Activated CD4-positive, CD25-positive, alpha-beta regulatory T cell treated with anti-CD3 and anti-CD28 coated beads, Interleukin-2, amount 50 U/mL, for 24 hours (primary cell): ENCODE measurements around the gene MBD3L1.
A peak's percentile ranks its signal among the peaks of the same experiment; 100 is the strongest.

Source experiments
- ATAC-seq, 2 donors: fragments of 150-1000 bp; cut with Tn5 transposase; one replicate each; pipeline ENCODE4 v1.10.0; 2021; ENCODE audit warnings: mild to moderate bottlenecking in 1 of 2, moderate library complexity in 1 of 2

Gene MBD3L1

GRCh38 chr19:8832132-8833021 is at the start of gene MBD3L1, which contains the start of gene ZNF558:
MBD3L1 (plus strand) TSS chr19:8832377; CDS start chr19:8842679, 10,302 bp downstream.
ZNF558 (minus strand) TSS chr19:8832304; CDS start chr19:8822659, 9,645 bp downstream.
- ATAC-seq, result peak; percentile 91 to 95

DNA sequence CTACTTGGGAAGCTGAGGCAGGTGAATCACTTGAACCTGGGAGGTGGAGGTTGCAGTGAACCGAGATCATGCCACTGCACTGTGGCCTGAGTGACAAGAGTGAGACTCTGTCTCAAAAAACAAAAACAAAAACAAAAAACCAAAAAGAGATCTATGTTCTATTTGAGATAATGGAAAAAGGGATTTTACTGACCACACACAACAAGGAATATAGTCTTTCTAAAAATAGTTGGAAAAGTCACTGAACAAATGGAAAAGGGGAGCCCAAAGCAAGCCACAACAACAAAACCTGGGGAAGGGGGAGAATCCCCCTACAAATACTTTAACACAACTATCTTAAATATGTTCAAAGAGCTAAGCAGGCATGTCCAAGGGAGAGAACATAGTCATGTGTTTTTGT is 37.4 kb upstream of the MBD3L1 start:
- no peak for ATAC-seq

DNA sequence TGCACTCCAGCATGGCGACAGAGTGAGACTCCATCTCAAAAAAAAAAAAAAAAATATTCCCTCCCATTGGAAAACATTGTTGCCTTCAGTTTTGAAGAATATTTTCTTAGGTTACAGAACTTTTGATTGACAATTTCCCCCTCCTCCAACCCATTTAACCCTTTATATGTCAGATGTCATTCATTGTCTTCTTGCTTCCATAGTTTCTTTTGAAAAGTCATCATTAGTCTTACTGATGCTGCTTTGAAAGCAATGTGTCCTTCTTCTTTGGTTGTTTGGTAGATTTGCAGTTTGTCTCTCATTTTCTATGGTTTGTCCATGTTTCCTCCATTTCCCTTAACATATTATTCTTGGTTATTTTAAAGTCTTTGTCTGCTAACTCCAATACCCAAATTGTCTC is 25.5 kb upstream of the MBD3L1 start:
- no peak for ATAC-seq

DNA sequence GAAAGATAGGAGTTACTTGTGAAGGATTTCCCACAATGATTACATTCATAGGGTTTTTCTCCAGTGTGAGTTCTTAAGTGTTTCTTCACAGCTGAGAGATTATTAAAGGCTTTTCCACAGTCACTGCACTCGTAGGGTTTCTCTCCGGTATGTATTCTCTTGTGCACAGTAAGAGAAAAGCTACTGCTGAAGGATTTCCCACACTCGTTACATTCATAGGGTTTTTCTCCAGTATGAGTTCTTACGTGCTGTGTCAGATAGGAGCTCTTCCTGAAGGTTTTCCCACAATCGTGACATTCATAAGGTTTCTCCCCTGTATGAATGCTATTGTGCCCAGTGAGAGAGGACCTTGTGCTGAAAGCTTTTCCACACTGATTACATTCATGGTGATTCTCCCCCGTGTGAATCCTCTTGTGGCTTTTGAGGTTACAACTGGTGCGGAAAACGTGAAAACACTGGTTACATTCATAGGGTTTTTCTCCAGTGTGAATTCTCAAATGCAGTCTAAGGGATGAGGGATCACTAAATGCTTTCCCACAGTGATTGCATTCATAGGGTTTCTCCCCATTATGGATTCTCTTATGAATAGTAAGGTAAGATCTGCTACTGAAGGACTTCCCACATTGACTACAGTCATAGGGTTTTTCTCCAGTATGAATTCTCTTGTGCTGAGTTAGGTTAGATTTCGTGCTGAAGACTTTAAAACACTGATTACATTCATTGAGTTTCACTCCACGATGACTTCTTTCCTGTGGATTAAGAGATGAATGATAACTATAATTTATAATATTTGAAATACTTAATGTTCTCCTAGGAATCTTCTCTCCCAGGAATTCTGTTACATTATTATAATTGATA is 20.6 kb upstream of the MBD3L1 start:
- no peak for ATAC-seq

- ATAC-seq, result no peak
These were observed 18.0 kb upstream of the MBD3L1 start for GRCh38 chr19:8814176-8814575.

- ATAC-seq, result no peak
These were observed 16.4 kb upstream of the MBD3L1 start for GRCh38 chr19:8815780-8816179.

DNA sequence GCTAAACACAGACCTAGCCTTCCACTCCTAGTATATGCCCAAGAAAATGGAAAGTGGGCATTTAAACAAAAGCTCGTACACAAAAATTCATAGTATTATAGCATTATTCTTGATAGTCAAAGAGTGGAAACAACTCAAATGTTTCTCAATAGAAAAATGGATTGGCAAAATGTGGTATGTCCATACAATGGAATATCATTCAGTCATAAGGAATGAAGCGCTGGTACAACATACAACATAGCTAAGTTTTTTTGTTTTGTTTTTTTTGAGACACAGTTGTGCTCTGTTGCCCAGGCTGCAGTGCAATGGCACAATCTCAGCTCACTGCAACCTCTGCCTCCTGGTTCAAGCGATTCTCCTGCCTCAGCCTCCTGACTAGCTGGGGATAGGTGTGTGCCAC is 11.9 kb upstream of the MBD3L1 start:
- ATAC-seq, result no peak

DNA sequence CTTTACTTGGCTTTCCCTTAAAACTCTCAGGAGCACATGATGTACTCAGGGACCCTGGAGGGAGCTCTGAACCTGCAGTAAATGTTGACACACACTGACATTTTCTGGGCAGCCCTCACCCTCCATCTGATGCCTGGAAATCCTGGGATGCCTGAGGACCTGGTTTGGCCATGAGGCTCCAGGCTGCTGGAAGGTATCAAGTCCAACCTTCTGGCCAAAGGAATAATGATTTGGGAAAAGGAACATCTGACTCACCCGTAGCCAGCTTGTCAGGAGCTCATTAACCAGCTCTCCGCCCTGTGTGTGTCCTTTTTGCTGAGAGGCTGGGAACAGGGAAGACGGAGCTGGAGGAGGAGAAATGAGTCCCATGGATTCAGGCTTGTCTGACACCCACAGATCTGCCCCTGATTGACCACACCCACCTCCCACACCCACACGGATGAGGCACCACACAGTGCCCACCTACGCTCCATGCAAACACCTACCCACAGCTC is 10.4 kb upstream of the MBD3L1 start:
- ATAC-seq, result no peak

DNA sequence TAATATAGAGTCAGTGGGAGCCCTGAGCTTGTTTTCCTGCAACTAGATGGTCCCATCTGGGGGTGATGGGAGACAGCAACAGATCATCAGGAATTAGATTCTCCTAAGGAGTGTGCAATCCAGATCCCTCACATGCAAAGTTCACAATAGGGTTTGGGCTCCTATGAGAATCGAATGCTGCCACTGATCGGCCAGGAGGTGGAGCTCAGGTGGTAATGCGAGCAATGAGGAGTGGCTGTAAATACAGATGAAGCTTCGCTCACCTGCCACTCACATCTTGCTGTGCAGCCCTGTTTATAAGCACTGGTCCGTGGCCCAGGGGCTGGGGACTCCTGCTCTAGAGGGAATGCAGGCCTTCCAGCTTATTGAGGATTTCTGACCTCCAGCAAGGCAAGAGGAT is 5.8 kb upstream of the MBD3L1 start:
- ATAC-seq, result no peak

DNA sequence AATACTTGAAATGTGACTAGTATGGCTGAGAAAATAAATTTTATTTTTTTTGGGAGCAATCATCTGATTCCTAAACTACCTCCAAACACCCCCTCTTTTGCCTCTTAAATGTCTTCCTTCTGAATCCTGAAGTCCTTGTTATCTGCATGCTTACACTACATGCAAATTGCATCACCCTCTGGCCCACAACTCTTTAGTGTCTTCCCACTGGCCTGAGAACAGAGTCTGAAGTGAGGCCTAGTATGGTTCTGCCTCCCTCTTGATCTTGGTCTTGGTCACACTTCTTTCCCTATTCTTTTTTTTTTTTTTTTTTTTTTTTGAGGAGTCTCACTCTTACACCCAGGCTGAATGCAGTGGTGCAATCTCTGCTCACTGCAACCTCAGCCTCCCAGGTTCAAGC is 4.9 kb upstream of the MBD3L1 start:
- no peak for ATAC-seq

DNA sequence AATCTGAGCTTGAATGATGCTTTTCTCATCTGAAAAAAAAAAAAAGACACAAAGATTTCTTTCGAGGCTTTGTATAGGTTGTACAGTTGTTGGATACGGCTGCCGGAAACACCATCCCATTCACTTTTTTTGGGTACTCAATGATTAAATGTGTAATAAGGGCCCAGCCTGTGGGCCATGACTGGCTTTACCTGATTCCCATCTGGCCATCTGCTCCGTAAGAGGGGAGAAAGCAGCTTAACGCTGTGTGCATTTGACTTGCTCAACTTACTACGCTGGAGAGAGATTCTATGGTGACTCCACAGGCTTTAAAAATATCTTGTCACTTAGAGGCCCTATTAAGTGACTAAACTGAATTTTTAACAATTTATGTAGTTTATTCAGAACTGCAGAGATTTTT is 804 bp upstream of the MBD3L1 start:
- no peak for ATAC-seq

DNA sequence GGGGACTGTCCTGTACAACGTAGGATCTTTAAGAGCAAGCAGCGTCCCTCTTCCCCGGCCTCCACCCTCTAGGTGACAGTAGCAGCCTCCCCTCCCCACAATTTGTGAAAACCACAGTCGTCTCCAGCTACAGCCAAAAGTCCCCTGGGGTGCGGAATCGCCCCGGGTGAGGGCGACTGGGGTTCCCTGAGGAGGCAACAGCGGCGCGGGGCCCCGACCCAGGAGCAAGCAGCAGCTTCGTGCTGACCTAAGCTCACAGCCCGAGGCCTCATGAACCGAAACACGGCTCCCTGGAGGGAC is 395 bp upstream of the MBD3L1 start:
- peak; percentile 0 for ATAC-seq

GRCh38 chr19:8835446-8835845 is 3.3 kb downstream of the MBD3L1 start:
- ATAC-seq, result no peak

DNA sequence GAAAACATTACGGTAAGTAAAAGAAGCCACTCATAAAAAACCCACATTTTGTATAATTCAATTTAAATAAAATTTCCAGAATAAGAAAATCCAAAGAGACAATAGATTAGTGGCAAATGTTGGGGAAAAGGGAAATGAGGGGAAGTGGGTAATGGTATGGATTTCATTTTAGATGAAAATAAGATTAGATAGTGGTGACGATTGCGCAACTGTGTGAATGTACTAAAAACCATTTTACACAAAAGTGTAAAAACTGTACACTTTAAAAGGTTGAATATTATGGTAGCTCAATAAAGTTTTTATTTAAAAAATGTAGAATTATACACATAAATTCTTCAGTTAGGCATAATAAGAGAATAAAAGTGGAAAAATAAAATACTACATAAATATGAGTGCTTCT is 3.7 kb downstream of the MBD3L1 start:
- no peak for ATAC-seq

DNA sequence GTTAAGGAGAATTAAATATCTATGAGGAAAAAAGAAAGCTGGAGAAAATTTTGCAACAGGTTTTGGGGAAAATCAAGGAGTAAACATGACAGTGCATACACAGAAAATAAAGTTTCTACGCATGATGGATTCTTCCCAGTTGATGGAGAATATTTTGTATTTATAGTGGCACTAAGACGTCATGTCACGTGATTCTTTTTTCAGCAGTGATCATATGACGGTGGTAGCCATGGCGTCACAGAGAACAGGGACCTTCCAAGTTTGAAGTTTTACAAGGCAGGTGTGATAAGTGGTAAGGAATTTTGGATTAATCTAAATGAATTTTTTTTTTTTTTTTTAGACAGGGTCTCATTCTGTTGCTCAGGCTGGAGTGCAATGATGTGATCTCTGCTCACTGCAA is 8.5 kb downstream of the MBD3L1 start:
- no peak for ATAC-seq

- no peak for ATAC-seq
These were observed 14.6 kb downstream of the MBD3L1 start for GRCh38 chr19:8846819-8847218.

DNA sequence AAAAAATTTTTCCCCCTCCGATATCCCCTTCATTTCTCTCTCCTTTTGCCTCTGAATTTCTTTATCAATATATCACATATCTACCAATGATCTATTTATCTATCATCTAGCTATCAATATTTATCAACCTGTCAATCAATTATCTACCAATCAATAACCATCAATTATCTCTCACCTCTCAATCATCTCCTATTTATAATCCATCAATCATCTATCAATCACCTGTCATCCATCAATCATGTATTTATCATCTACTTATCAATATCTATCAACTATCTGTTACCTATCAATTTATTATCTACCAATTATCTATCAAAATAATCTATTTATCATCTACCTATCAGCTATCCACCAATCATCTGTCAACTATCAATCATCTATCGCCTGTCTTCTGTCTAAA is 17.1 kb downstream of the MBD3L1 start:
- ATAC-seq, result no peak

DNA sequence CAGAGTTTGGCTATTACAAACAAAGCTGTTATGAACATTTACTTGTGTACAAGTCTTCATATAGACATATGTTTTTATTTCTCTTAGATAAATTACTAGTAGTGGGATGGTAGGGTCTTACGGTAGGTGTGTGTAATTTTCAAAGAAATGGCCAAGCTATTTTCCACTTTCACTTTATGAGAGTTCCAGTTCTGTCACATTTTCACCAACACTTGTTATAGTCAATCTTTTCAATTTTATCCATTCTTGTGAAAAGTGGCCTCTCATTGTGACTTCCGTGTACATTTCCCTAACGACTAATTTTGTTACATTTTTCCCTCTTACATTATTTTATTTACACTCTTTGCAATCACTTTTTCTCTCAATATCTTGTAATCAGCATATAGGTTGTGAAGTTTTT is 18.3 kb downstream of the MBD3L1 start:
- ATAC-seq, result no peak

- ATAC-seq, result no peak
These were observed 26.1 kb downstream of the MBD3L1 start for GRCh38 chr19:8858260-8858659.

GRCh38 chr19:8866344-8866743 is 34.2 kb downstream of the MBD3L1 start:
- no peak for ATAC-seq

- no peak for ATAC-seq
These were observed 45.9 kb downstream of the MBD3L1 start for GRCh38 chr19:8877854-8878705.

DNA sequence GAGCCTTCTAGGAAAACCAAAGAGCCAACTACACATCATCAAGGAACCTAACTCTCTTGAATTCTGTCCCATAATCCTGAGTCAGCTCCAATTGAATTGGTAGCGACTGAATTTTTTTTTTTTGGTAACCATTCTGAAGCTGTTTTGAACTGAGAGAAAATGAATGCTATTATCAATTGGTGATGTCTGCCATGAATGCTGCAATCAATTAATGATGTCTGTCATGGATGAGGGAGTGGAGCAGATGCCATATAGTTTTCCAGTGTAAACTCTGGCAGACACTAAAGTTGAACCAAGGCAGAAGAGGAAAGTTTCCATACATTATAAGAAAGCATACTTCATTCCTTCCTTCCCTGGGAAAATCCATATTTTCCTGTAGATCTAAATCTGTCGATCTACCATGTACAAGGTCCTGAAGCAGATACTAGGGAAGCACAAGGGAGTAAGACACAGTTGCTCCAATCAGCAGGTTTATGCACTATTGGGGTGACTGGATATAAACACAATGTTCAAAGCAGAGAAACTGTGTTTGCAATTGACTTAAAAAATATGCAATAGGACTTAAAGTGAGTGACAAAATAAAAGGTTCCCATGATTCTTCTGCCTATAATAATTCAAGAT is 48.8 kb downstream of the MBD3L1 start:
- no peak for ATAC-seq
